Thyroid gland (tissue), 4 donors: ENCODE data around the gene FAM43A.

ENCODE experiments used
- POLR2A ChIP-seq, 2 donors: fragments of 450-650 bp; IDR thresholded peaks; one replicate each; pipeline ENCODE4 v1.6.1; 2017; ENCODE audit warnings: antibody characterized with exemption in 2 of 2, mild to moderate bottlenecking in 2 of 2, moderate library complexity in 1 of 2
- TF ChIP-seq, protein P1 (sequence below), 6 experiments: fragments of 200-600 bp in 3 of 6; fragments of 450-650 bp in 3 of 6; sonication (generic) in 3 of 6; IDR thresholded peaks; one replicate each; pipeline ENCODE4 v1.5.1; 2016 to 2019; ENCODE audit warnings: antibody characterized with exemption in 6 of 6, mild to moderate bottlenecking in 2 of 6, inconsistent platforms in 1 of 6, moderate library complexity in 1 of 6

DNA sequence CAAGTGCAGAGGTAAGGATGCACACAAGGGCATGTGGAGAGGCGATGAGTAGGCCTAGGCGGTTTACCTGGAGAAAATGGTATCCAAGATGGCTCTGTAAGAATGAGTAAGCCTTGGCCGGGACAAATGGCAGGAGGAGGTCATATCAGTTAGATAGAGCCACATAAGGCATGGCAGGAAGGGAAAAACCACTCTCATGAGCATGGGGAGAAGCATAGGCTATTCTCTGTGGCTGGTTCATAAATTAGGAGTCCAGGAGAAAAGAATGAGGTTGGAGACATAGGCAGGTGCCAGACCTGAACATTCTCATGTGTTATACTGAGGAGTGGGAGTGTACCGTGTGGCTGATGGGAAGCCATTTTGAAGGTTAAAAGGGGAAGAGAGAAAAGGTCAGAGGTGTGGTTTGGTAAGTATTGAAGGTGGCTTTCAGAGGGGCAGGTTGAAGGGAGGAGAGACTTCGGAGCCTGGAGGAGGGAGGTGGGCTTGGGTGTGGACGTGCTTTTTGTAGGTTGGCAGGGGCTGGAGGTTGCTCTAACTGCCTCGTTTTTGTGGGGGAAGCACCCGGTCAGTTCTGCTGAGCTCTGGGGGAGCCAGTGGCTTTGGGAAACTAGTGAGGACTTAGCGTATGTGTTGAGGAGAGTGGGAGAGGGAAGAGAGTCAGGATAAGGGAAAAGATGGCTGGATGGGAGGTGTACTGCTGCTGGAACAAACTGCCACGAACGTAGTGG, 4.6 kb upstream of the FAM43A start:
- TF ChIP-seq, protein P1, sequence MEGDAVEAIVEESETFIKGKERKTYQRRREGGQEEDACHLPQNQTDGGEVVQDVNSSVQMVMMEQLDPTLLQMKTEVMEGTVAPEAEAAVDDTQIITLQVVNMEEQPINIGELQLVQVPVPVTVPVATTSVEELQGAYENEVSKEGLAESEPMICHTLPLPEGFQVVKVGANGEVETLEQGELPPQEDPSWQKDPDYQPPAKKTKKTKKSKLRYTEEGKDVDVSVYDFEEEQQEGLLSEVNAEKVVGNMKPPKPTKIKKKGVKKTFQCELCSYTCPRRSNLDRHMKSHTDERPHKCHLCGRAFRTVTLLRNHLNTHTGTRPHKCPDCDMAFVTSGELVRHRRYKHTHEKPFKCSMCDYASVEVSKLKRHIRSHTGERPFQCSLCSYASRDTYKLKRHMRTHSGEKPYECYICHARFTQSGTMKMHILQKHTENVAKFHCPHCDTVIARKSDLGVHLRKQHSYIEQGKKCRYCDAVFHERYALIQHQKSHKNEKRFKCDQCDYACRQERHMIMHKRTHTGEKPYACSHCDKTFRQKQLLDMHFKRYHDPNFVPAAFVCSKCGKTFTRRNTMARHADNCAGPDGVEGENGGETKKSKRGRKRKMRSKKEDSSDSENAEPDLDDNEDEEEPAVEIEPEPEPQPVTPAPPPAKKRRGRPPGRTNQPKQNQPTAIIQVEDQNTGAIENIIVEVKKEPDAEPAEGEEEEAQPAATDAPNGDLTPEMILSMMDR (IDR thresholded peaks at IDR 0.05), result no peak
- TF ChIP-seq POLR2A (IDR thresholded peaks at IDR 0.05), result no peak
